Stimulated activated CD8-positive, alpha-beta memory T cell treated with anti-CD3 and anti-CD28 coated beads, Interleukin-12 subunit alpha, Interleukin-12 subunit beta, amount 100 ng/mL, for 24 hours (primary cell): ENCODE measurements around the gene DDX10.

Experiments
- DNase-seq: peaks from one replicate; pipeline ENCODE4 v3.0.0-alpha.2; 2020; ENCODE audit errors: extremely low read depth

The DDX10 gene

DNA sequence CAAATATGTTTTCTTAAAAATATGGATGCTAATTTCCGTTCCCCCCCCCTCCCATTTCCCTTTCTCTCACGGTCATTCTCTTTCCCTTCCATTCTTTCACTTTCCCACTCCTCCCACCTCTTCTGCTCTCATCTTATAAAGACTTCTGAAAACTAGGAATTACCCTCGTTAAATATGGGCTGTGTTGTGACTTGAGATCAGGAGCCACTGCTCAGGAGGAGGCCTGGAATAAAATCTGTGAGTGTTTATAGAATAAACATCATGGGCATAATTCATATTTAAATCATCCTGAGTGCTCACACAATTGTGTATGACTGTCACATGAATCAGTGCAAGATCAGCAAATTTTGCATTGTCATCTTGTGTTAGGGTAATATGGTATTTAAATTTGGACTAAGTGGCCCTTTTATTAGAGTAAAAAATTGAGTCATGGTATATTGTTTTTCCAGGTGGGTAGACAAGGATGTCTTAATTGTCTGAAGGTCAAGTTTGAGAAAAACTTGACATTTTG lies 208.0 kb downstream of the DDX10 start:
- no peak for DNase-seq

DNA sequence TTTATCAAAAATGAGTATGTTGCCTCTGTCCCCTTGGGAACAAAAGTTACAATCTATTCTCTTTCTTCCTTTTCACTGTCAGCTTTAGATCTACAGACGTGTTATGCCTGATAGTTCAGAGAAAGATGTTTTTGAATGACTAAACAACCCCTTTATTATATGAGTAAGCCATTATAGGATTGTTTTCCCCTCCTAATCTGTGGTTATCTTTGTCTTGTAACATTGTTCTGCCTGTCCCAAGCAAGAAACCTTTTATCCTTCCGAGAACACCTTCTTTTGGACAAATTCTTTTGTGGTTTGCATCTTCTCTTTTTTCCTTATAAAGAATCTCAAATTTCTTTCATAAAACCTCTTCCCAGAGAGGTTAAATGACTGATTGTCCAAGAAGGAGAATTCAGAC lies 208.4 kb downstream of the DDX10 start:
- no peak for DNase-seq

DNA sequence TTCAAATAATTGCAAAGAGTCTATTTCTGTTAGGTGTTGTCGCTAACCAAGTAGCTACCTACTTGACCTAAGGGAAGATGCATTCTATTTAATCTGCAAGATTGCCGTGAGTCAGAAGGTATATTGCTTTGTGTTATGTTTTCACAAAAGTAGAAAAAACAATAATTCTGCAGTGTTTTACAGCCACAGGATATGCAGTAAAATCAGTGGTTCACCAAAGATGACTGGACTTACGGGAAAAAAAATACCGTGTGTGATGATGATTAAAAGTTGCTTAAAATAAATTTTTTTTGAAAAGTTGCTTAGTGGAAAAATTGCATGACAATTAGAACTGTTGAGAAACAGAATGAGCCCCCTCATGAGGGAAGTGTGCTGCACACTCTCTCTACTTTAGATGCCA lies 209.1 kb downstream of the DDX10 start:
- DNase-seq: no peak

DNA sequence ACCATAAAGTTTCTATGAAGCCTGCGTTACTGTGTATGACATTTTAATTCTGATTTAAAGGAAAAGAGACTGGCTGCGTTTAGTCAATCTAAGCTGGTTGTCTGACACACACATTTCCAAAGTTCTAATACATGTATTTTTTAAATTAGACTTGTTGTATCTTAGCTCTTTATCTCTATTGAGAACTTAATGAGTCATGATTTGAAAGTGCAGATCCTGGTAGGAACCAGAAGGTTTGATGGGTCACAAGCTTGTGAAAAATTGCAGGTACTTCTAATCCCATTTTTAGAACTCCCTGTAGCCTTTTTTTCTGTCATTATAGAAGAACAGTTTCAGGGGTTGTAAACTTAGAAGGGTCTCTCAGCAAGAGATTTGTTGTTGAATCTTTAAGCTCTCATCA lies 210.3 kb downstream of the DDX10 start:
- no peak for DNase-seq

DNA sequence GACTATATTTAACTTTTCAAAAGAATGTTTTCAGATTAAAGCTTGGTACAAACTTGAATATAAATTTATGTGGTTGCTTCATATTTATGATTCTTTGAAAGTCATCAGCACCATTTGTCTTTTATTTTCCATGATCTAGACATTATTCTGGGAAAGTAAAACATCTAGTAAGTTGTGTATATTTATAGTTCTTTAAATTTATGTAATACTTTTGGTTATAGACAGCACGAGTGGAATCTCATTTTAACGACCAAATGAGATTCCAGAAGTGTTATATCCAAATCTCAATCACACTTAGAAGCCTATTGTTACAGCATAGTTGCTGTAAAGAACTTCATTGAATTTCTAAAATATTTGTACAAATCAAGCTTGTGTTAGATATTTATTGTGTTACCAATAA lies 212.3 kb downstream of the DDX10 start:
- DNase-seq: no peak

DNA sequence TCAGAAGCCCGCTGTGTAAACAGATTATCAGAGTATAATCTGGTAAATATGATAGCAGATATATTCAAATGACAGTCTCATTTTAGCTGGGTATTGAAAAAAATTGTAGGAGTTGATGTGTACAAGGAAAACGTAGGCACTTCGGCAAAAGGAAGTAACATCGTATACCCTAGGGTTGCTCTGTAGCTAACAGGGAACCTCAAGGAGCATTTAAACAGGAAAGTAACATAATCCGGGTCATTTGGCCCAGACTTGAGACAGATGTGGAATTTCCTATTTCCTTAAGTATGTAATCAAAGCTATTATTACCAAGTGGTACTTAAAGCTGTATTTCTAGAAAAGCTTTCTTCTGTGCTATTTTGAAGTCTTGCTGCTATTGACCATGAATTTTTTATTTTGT lies 215.6 kb downstream of the DDX10 start:
- DNase-seq: no peak

DNA sequence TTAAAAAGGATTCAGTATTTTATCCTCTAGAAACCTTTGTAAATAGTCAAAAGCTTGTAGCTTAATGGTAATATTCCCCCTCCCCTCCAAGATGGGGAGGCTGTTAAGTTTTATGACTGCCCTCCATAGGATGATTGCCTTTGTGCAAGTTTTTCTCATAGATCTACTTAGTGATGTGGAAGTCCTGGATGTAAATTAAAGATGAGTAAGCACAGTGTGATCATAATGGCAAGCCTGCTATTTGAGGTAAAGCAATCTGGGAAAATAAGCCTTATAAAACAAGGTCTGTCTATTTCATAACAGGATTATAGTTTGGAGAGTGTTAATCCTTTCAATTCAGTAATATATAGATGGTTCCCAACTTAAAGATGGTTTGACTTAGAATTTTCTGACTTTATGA lies 216.3 kb downstream of the DDX10 start:
- no peak for DNase-seq

DNA sequence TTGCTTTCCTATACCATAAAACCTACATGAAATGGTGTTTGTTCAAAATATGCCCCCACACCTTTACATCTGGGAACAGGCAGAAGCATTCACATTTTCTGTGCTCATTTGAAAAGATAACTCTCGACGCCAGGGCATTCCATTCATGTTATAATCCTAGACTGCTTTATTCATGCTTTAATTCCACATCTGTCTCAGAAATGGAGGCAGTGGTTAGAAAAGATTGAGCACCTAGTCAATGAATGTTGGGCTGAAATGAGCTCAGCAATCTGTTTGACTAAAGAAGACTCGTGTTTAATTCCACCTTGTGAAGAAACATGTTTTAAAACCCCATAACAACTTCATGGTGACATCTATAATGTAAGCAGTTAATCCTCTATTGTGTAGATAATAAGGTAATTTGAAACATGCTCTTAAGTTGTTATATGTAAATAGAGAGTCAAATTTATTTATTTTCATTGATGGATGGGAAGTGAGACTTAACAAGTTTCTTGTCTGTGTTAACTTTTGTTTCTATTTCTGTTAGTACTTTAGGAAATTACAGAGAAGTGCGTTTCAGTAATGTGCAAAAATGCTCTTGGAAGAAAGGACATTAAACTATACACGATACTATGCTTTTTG lies 217.5 kb downstream of the DDX10 start:
- DNase-seq: no peak

DNA sequence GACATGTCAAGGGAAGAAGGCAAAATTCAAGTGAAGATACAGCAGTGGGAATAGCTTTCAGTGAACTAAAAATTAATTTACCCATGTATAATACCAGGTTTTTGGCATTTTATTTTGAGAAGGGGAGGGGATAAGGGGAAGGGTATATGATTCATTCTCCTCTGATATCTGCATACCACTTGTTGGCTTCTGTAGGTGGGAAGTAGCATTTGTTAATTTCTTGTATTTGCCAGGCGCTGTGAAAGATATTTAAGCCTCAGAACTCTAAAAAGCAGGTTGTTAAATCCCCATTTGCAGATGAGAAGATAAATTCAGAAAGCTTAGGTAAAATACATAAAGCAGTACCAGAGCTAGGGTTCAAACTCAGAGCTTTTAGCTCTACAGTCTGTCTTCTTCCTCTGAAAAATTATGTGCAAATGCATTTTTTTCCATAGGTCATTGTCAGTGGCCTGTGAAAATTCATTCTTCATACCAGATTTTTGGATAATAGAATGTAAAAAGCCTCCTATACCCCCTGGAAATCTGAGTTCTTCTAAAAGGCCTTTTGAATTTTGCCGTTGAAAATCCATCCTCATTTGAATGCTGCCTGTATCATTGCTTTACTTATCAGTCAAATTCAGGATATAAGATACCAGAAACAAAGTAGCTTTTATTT lies 221.3 kb downstream of the DDX10 start:
- no peak for DNase-seq

DNA sequence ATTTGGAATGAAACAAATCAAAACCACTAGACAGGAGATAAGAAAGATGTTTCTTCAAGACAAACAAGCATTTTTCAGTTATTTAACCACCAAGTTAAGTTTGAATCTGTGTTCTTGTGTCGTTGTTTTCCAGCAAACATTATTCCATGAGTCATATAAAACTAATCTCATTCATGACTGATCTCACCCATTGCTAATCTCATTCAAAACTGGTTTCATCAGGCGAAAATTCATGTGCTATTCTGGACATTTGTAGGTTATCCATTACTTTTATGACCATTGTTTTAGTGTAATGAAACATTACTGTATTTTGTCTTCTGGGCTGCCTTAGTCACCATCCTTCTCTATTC lies 221.8 kb downstream of the DDX10 start:
- DNase-seq: no peak

DNA sequence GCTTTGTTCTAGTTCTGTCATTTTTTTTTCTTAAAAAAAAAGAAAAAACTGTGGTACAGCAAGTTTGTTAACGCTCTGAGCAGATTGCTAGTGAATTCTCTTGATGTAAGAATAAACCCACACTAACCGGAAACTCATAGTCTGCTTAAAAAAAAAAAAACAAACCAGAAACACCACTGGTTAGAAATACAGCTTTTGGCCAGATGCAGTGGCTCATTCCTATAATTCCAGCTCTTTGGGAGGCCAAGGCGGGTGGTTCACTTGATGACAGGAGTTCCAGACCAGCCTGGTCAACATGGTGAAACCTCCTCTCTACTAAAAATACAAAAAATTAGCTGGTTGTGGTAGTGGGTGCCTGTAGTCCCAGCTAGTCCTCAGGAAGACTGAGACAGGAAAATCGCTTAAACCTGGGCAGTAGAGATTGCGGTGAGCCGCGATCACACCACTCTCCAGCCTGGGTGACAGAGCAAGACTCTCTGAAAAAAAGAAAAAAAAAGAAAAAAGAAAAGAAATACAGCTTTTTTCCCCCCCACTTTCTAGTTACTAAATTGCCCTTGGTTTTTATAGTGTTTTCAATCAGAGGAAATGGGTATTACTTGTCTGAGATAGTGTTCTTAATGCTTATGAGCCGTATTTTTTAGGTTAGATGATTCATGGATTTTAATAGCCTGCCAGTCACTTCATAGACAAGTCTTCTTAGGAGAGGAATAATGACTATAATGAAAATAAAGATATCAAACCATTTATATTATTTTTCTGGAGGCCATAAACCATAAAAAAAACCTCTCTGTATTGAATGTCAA lies 222.8 kb downstream of the DDX10 start:
- DNase-seq: no peak

DNA sequence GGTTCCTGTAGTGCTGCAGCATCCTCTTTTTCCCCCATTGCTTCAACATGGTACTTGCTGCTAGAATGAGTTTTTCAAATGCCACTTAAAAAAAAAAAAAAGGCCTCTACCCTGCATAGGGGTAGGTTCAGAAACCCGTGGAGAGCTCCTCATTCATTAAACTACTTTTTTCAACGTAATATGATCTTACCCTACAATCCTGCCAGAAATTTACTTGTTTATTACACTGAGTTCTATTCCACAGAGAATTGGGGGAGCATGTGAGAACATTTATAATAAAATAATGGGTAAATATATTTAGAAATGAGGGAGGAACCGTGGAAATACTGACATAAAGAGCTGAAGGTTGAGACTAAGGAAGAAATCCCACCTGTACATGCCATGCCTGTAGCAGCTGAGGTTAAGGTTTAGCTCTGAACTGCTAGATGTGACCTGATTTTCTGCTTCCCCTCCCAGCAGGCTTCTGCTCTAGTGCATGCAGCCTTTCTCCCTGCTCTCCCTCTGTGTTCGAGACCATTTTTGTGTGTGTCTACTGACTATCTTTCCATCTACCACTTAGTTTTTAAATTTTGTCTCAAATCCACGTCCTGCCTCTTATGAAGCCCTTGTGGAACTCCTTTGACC lies 225.7 kb downstream of the DDX10 start:
- DNase-seq: no peak

DNA sequence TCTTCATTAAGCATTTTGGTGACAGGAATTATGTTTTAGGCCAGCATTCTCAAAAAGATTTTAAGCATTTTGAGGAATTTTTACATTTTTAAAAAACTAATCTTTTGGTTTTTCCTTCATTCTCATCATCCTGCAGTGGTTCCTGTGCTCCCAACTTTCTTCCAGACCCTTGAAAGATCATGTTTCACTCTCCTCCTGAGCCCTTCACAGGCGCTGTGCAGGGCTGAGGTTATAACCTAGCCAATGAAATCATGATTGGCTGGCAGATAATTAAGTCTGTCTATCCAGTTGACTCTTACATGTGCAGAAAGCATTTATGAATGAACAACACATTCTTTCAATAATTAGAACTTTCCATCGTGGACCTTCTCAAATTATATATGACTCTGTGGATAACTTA lies 226.3 kb downstream of the DDX10 start:
- no peak for DNase-seq

DNA sequence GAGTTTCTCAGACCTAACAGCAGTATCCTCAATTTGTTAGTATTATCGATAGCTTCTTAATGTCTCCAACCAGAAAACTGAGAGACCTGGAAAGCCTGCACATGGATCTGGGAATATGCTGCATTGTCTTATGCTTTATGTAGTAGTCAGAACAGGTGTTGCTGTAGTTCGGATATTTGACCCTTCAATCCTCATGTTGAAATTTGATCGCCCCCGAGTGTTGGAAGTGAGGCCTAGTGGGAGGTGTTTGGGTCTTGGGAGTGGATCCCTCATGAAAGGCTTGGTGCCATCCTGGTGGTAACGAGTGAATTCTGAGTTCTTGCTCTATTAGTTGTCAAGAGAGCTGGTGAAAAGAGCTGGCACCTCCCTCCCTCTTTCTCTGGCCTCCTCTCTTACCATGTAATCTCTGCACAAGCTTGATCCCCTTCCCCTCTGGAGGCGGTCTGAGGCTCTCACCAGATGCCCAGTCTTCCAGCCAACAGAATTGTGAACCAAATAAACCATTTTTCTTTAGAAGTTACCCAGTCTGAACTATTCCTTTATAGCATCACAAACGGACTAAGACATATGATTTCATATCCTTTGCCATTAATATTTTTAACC lies 227.1 kb downstream of the DDX10 start:
- no peak for DNase-seq

DNA sequence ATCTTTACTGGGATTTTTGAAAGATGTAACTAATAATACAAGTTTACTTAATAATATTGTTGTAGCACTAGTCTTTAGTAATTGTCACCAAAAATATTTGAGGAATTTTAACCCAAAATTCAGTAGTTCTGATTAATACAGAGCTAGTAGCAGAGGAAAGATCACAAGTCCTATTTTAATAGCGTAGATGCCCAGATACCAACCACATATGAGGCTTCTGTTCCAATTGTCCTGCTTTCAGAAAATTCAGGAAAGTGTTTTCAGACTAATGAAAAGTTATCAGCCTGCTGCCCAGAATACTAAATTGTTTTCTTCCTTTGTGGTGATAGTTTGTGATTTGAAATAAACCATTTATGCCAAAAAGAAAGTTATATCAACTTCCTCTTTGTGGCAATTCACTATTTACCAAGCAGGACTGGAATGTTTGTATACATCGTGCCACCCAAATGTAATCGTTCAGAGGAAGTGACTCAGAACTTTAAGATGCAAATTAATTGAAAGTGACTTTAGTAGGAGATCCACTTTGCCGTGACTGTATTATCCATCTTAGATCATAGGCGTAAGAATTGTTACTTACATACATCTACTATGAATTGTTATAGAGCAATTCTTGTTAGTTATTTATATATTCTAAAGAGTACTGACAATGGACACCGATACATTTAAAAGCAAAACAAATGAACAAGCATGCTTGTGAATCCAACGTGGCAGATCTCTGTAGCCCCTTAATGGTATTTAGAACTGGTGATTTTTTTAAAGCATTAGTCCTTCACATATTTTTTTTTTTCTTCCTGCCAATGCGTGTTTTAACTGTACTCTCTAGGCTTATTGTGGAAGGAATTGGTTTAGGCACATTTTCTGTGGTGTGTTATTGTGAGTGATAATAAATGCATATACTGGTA lies 231.0 kb downstream of the DDX10 start:
- no peak for DNase-seq

DNA sequence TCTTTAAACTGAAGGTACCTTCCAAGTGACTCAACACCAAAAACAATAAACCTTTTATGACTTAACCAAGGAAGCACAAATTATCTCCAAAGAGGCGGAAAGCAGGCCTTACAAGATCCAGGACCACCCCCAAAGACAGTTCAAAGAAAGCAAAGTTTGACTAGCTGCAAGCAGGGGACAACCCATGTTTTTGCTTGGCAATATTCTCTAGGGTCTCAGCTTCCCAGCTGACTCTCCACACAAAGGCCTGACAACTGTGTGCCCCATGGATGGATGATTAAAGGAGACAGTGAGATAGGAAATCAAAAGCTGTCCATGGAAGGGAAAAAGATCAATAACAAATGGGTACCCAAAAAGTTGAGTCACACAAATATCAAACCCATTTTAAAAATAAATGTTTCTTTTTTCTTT lies 232.2 kb downstream of the DDX10 start:
- no peak for DNase-seq

DNA sequence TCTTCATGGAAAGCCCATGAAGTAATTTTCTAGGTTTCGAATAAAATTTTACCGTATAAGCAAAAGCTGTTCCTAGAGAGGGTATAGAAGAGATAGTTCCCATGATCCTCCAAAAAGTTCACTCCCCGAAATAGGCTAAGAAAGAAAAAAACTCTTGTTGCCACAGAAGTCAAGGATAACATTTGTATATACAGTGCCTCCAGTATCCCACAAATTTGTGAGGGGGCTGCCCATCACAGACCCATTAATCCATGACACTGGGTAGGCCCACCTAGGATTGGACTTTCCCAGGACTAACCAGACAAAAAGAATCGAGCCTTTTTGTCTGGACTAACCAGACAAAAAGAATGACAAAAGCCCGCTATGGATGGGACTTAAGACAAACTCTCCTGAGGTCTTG lies 233.0 kb downstream of the DDX10 start:
- DNase-seq: no peak

DNA sequence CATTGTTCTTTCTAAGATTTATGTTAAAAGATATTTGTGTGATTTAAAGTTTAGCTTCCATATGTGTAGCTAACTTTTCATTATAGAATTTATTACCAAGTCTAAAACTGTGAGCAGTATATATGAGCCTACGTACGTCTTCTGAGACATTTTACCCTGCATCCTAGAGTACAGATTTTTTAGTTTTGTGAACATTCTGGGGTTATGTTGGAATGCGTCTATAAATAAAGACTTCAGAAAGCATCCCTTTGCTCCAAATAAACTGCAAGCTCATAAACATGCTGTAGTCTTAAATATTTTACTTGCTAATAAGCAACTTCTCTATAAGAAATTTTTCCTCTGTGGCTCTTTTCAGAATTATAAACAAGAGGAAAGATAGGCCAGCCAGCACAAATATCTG lies 236.5 kb downstream of the DDX10 start:
- DNase-seq: no peak

DNA sequence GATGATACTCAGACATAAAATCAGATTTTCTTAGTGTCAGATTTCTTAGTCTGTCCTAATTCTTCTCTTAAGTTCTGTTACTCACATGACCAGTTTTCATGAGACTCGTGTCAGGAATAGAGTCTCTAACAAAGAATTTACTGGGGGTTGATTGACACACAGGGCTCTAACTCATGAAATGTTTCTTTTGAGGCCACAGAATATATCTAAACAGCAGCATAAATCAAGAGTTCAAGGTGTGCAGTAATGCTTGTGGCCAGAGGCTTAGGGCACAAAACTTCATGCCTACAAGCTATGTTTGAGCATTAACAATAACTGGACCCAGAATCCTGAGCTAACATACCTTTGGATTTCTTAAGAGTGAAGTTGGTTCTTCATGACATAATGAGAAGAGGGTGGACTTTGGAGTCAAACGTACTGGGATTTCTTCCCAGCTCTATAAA lies 237.2 kb downstream of the DDX10 start:
- no peak for DNase-seq

DNA sequence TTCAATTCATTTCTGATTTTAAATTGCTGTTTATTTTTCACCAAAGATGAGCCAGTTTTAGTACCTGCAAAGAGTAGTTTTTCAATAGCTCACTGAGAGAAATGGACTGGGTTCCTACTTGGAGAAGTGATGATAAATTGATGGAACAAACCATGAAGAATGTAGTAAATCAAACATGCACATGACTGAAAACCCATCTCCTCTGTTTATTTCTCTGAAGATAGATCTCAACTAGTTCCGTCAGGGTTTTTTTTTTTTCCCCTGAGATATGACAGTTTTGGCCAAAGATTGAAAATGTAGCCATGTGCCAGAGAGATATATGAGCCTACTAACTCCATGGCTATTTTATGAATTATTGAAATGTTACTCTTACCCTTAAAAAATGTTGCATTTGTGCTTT lies 239.6 kb downstream of the DDX10 start:
- no peak for DNase-seq

DNA sequence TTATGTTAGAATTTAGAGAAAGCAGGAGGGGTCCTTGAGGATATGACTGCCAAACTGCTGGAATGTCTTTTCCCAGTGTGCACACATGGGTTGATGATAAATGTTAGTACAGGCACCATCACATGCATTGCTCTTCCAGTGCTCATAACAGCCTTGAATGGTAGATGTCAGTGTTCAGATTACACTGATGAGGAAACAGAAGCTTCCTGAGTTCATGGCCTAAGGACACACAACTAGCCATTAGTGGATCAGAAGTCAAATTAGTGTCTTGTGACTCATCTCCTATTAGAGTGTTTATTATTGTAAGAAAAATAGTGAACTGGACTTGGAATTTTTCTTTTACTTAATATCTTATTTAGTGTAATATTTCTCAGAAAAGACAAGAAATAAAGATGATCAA lies 241.5 kb downstream of the DDX10 start:
- no peak for DNase-seq
